ENCODE measurements around the gene USP40. TPM values are rescaled to one million over a fixed set of nuclear protein-coding genes. Genes with fewer than 3 reads are reported as not detected.

Gene USP40
- polyA plus RNA-seq, 1 donor (not counting 4 experiments of a cell fraction or from before 2014, with no cell fraction given), result 37.3 TPM

DNA sequence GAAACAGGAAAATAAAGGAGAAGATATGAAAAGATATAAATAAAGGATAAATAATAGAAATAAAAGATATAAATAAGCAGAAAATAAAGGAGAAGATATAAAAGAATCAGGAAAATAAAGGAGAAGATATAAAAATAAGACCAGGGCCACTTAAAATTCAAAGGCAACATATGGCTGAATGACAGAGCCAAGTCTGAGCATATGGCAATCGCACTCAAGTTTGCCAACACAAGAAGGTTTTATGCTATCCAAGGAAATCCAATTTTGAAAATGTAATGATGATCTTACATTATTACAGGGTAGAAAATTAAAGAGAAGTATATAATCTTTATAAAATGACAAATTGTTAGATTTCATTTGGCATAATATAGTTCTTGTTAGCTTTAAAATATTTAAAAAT, 33.6 kb downstream of the USP40 start:
- H3K4me2 ChIP-seq (ENCODE audit: control insufficient read depth, extremely low read depth, insufficient read depth, low read depth, low read length), result no peak overlapping the region
- H3K36me3 ChIP-seq (ENCODE audit: control insufficient read depth in 2 of 2, extremely low read depth in 1 of 2, insufficient read depth in 2 of 2, low read length in 2 of 2), result peaks cover 8 to 13% of the 10 kb centered on the region in 2 experiments
- no peaks in the 10 kb centered on the region for H3K9me1 ChIP-seq (ENCODE audit: control insufficient read depth, extremely low read depth, insufficient read depth, low read length)
- TF ChIP-seq, protein P1, sequence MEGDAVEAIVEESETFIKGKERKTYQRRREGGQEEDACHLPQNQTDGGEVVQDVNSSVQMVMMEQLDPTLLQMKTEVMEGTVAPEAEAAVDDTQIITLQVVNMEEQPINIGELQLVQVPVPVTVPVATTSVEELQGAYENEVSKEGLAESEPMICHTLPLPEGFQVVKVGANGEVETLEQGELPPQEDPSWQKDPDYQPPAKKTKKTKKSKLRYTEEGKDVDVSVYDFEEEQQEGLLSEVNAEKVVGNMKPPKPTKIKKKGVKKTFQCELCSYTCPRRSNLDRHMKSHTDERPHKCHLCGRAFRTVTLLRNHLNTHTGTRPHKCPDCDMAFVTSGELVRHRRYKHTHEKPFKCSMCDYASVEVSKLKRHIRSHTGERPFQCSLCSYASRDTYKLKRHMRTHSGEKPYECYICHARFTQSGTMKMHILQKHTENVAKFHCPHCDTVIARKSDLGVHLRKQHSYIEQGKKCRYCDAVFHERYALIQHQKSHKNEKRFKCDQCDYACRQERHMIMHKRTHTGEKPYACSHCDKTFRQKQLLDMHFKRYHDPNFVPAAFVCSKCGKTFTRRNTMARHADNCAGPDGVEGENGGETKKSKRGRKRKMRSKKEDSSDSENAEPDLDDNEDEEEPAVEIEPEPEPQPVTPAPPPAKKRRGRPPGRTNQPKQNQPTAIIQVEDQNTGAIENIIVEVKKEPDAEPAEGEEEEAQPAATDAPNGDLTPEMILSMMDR (optimal IDR thresholded peaks at IDR 0.05 in 1 of 3, IDR thresholded peaks at IDR 0.05 in 1 of 3, conservative IDR thresholded peaks at IDR 0.05 in 1 of 3; ENCODE audit: extremely low read depth in 1 of 3, insufficient read depth in 2 of 3, low read length in 3 of 3), result no peak
- TF ChIP-seq EZH2 (IDR thresholded peaks at IDR 0.05; ENCODE audit: low read length), result no peak
- no peak for FAIRE-seq
- H3K79me2 ChIP-seq (ENCODE audit: control insufficient read depth, insufficient read depth, low read length), result no peaks in the 10 kb centered on the region
- H3K9me3 ChIP-seq (ENCODE audit: control insufficient read depth, low read depth, low read length), result no peaks in the 10 kb centered on the region
- H3K4me3 ChIP-seq (ENCODE audit: control insufficient read depth in 2 of 3, extremely low read depth in 1 of 3, insufficient read depth in 2 of 3, low read depth in 1 of 3, low read length in 3 of 3), result no peak overlapping the region
- H3K9ac ChIP-seq (ENCODE audit: control insufficient read depth, extremely low read depth, insufficient read depth, low read length), result no peak overlapping the region
- no peaks in the 10 kb centered on the region for H3K4me1 ChIP-seq (ENCODE audit: control insufficient read depth, extremely low read depth, insufficient read depth, low read length)
- no peaks in the 10 kb centered on the region for H3K27me3 ChIP-seq (ENCODE audit: control insufficient read depth, extremely low read depth, insufficient read depth, low read length)
- no peak overlapping the region for H2AFZ ChIP-seq (ENCODE audit: control insufficient read depth, low read length)
- dilution Hi-C loops (cut with MboI; ENCODE audit: extremely low pct_ligation_motif_present, low sequenced_read_pairs), result no loop called here
- DNase-seq (ENCODE audit: low read depth, low spot score), result no peak
- no peaks in the 10 kb centered on the region for H4K20me1 ChIP-seq (ENCODE audit: control insufficient read depth, extremely low read depth, insufficient read depth, low read length)
- H3K27ac ChIP-seq (ENCODE audit: control insufficient read depth, insufficient read depth, low read length), result no peak overlapping the region

DNA sequence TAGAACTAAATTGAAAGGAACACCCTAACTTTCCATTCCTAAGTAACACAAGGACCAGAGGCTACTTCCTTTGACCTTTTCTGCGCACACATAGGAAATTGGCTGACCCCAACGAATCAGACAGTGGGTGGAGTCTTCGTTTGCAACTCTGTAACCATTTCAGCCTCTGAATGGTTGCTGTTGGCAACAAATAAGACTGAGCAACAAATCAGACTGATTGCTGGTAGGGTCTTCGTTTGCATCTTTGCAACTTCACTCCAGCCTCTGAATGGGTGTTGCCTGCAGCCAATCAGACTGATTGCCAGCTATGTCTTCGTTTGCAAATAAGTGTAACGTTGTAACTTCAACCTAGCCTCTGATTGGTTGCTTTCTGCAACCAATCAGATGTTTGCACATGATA, 34.6 kb downstream of the USP40 start:
- Histone ChIP-seq H3K79me2 (ENCODE audit: control insufficient read depth, insufficient read depth, low read length) (no peaks in the 10 kb centered on the region), H3K9ac (ENCODE audit: control insufficient read depth, extremely low read depth, insufficient read depth, low read length) (no peak overlapping the region), H3K4me2 (ENCODE audit: control insufficient read depth, extremely low read depth, insufficient read depth, low read depth, low read length) (no peak overlapping the region), H3K27ac (ENCODE audit: control insufficient read depth, insufficient read depth, low read length) (no peak overlapping the region), H3K9me1 (ENCODE audit: control insufficient read depth, extremely low read depth, insufficient read depth, low read length) (no peaks in the 10 kb centered on the region), H3K27me3 (ENCODE audit: control insufficient read depth, extremely low read depth, insufficient read depth, low read length) (no peaks in the 10 kb centered on the region), H3K9me3 (ENCODE audit: control insufficient read depth, low read depth, low read length) (no peaks in the 10 kb centered on the region), H3K36me3 (ENCODE audit: control insufficient read depth in 2 of 2, extremely low read depth in 1 of 2, insufficient read depth in 2 of 2, low read length in 2 of 2) (peaks cover 8 to 13% of the 10 kb centered on the region in 2 experiments), H2AFZ (ENCODE audit: control insufficient read depth, low read length) (no peak overlapping the region), H4K20me1 (ENCODE audit: control insufficient read depth, extremely low read depth, insufficient read depth, low read length) (no peaks in the 10 kb centered on the region), H3K4me1 (ENCODE audit: control insufficient read depth, extremely low read depth, insufficient read depth, low read length) (no peaks in the 10 kb centered on the region), H3K4me3 (ENCODE audit: control insufficient read depth in 2 of 3, extremely low read depth in 1 of 3, insufficient read depth in 2 of 3, low read depth in 1 of 3, low read length in 3 of 3) (no peak overlapping the region)
- no peak for TF ChIP-seq EZH2 (IDR thresholded peaks at IDR 0.05; ENCODE audit: low read length)
- dilution Hi-C loops (cut with MboI; ENCODE audit: extremely low pct_ligation_motif_present, low sequenced_read_pairs), result no loop called here
- FAIRE-seq, result no peak
- no peak for DNase-seq (ENCODE audit: low read depth, low spot score)

DNA sequence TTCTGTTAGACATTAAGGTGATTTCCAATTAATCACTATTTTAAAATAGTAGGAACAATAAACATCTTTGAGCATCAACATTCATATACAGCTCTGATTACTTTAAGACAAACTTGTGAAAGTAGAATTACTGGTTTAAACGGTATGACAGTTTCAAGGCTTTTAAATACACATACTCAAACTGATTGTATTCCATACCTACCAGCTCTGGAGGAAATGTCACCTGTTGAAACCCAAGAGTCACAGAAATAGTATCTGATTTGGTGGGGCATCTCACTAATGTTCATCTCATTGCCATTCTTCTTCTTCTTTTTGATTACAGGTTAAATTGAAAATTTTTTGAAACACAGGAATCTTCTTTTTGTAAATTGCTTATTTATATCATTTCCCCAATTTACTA, 36.2 kb downstream of the USP40 start:
- Histone ChIP-seq H2AFZ (ENCODE audit: control insufficient read depth, low read length) (no peak overlapping the region), H3K27me3 (ENCODE audit: control insufficient read depth, extremely low read depth, insufficient read depth, low read length) (no peaks in the 10 kb centered on the region), H3K79me2 (ENCODE audit: control insufficient read depth, insufficient read depth, low read length) (no peaks in the 10 kb centered on the region), H3K4me1 (ENCODE audit: control insufficient read depth, extremely low read depth, insufficient read depth, low read length) (no peaks in the 10 kb centered on the region), H3K36me3 (ENCODE audit: control insufficient read depth in 2 of 2, extremely low read depth in 1 of 2, insufficient read depth in 2 of 2, low read length in 2 of 2) (peaks cover 8 to 13% of the 10 kb centered on the region in 2 experiments), H3K9ac (ENCODE audit: control insufficient read depth, extremely low read depth, insufficient read depth, low read length) (no peak overlapping the region), H3K9me1 (ENCODE audit: control insufficient read depth, extremely low read depth, insufficient read depth, low read length) (no peaks in the 10 kb centered on the region), H3K4me2 (ENCODE audit: control insufficient read depth, extremely low read depth, insufficient read depth, low read depth, low read length) (no peak overlapping the region), H3K4me3 (ENCODE audit: control insufficient read depth in 2 of 3, extremely low read depth in 1 of 3, insufficient read depth in 2 of 3, low read depth in 1 of 3, low read length in 3 of 3) (no peak overlapping the region), H3K9me3 (ENCODE audit: control insufficient read depth, low read depth, low read length) (no peaks in the 10 kb centered on the region), H4K20me1 (ENCODE audit: control insufficient read depth, extremely low read depth, insufficient read depth, low read length) (no peaks in the 10 kb centered on the region), H3K27ac (ENCODE audit: control insufficient read depth, insufficient read depth, low read length) (no peak overlapping the region)
- DNase-seq (ENCODE audit: low read depth, low spot score) (no peak), FAIRE-seq (no peak)
- TF ChIP-seq, protein P1 (optimal IDR thresholded peaks at IDR 0.05 in 1 of 3, IDR thresholded peaks at IDR 0.05 in 1 of 3, conservative IDR thresholded peaks at IDR 0.05 in 1 of 3; ENCODE audit: extremely low read depth in 1 of 3, insufficient read depth in 2 of 3, low read length in 3 of 3), result no peak
- TF ChIP-seq EZH2 (IDR thresholded peaks at IDR 0.05; ENCODE audit: low read length), result no peak
- dilution Hi-C loops (cut with MboI; ENCODE audit: extremely low pct_ligation_motif_present, low sequenced_read_pairs), result no loop called here

Measured in keratinocyte (primary cell).